GM19025 (cell line): Measurements from ENCODE around the gene RNGTT.
"Not testable (repeated sequence)": the region's sequence is repeated elsewhere in the genome, so short reads cannot be mapped to it uniquely, and the experiment has no call there.

Experiments
- ATAC-seq: cut with Tn5 transposase; IDR thresholded peaks from one replicate; pipeline ENCODE4 v1.9.1; 2021; ENCODE audit warnings: mild to moderate bottlenecking, low read depth, moderate library complexity; ENCODE audit not compliant: unreplicated experiment

The RNGTT gene

DNA sequence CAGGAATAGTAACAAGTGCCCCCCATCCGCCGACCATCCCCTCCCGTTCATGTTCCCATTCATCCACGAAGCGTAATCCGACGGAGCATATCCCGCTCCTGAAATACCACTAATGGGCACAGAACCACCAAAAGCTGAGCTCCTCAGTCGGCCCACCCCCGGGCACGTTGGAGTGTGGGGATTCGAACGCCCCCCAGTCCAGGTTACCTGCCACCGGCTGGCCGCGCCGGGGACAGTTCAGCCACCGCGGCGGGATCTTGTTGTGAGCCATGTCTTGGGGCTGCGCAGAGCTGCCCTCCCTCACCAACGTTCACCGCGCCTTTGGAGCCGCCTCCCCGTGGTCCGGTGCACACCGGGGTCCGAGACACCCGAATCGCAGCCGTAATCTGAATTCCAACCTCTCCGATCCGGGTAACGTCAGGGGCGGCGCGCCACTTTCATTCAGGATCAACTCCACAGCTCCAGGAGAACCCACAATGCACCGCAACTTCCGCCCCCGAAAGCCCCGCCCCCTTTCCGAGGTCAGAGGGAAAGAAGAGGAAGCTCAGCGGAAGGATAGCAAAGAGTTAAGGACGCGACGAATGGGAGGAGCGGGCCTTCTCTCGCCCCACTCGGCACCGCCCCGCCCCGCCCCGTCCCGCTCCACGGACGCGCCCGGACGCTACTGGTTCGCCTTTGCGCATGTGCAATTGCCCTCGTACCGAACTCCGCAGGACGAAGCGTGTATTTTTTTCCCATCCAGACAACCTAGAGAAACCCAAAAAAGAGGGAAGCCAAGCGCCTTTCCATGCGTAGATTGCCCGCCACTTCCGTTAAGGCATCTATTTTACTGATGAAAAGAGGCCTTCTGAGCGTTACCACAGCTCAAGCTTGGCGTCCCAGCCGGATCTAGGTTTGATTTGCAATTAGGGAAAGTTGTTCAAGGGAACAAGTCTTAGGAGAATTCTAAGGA, at the start of gene RNGTT:
Gene RNGTT (minus strand): TSS at position 480 of the 952 bp plus-strand sequence. CDS start 209 bp downstream, at position 271.
- ATAC-seq = peak; percentile 98

DNA sequence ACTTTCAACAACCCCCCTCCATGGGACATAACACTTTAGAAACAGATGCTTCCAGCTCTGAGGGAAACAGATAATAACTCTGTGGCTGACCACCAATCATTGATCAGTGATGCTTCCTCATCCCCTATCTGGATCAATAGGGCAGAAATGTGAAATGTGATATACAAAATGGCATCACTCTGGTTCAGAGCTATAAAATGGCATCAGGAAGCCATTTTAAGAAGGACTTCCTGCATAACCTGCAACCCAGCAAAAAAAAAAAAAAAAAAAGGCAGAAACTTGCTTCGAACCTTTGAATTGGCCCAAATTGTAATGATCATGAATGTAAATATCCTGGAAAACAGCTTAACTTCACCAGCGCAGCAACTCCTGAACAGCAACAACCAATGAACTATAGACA, 48.0 kb upstream of the RNGTT start:
- ATAC-seq = no peak

DNA sequence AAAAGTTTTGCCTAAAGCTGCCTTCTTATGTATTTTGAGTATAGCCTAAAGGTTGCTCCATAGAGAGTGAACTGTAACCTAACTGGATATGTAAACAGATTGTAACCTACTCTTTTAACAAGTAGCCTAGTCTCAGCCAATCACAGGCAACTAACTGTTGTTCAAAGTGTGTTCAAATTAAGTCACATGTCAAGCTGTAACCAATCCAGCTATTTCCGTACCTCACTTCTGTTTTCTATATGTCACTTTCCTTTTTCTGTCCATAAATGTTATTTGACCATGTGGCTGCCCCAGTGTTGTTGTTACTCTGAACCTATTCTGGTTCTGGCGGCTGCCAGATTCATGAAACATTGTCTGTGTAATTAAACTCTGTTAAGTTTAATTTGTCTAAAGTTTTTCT, 47.4 kb upstream of the RNGTT start:
- no peak for ATAC-seq

DNA sequence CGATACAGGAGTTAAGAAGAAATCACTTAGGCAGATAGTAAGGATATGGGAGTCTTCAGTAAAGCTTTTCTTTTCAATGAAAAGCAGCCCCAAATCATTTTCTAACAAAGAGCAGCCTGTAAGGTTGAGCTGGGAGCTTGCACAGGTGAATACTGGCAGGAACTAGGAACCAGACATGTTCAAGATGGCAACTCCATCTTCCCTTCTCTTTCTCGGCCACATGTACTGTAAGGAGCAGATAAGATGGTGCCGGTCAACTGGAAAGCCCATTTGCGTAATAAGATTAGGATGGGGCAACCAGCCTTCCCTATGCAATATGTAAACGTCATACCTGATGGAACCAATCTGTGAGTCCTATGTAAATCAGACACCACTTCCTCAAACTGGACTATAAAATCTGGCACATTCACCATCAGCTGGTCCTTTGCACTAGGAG, 46.2 kb upstream of the RNGTT start:
- no peak for ATAC-seq

DNA sequence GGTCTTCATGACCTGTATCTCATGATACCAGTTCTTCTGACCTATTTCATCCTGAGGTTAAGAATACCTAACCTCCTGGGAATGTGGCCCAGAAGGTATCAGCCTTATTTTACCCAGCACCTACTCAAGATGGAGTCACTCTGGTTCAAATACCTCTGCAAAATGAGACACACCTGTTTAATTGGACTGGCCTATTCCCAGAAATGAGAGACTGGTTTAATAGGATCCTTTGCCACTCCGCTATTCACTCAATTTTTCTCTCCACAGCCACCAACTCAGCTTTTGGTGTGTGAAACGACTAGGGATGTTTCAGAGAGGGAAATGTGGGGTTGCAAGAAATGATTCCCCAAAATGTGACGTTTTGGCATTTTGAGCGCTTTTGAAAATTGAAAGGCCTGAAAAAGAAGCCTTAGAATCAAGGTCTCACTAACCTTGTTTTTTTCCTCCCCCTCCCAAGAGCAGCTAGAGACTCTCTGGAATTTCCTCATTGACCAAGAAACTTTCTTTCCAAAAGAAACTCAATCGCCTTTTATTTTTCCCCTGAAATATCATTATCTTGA, 45.5 kb upstream of the RNGTT start:
- ATAC-seq = no peak

DNA sequence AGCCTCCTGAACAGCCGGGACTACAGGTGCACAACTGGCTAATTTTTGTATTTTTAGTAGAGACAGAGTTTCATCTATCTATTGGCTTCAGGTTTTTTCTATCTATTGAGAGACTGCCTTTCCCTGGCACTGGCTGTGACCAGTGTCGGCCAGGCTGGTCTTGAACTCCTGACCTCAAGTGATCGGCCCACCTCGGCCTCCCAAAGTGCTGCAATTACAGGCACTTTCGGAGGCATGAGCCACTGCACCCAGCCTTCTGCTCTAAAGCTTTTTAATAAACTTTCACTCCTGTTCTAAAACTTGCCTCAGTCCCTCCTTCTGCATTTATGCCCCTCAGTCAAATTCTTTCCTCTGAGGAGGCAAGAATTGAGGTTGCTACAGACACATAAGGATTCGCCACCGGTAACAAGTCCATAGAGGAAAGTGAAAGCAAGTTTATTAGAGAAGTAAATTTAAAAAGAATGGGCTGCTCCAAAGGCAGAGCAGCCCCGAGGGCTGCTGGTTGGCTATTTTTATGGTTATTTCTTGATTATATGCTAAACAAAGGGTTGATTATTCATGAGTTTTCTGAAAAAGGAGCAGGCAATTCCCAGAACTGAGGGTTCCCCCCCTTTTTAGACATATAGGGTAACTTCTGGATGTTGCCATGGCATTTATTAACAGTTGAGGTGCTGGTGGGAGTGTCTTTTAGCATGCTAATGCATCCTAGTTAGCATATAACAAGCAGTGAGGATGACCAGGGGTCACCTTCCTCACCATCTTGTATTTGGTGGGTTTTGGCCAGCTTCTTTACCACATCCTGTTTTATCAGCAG, 44.8 kb upstream of the RNGTT start:
- no peak for ATAC-seq

DNA sequence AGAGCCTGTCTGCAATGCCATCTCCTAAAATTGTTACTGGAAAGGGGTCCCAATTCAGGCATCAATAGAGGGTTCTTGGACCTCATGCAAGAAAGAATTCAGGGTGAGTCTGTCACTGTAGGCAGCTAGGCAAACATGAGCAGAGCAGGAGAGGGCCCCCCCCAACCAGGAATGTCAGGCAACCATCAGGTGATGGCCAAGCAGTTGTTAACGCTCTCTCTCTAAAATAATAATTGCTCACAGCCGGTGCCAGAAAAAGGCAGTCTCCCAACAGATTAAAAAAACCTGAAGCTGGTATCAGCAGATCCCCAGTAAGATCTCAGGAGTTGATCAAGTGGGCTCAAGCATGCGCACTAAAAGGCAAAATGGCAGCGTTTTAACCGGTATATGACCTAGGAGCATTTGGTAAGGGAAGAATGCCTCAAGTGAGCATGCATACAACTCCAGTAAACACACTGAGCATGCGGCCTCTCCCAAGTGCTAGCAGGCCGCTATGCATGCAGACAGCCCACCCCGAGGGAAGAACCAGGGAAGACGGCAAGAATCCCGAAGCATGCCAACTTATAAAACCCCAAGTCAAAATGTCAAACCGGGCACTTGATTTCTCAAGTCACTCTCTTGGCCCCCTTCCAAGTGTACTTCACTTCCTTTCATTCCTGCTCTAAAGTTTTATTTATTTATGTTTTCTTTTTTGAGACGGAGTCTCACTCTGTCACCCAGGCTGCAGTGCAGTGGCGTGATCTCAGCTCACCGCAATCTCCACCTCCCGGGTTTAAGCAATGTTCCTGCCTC, 44.0 kb upstream of the RNGTT start:
- no peak for ATAC-seq

DNA sequence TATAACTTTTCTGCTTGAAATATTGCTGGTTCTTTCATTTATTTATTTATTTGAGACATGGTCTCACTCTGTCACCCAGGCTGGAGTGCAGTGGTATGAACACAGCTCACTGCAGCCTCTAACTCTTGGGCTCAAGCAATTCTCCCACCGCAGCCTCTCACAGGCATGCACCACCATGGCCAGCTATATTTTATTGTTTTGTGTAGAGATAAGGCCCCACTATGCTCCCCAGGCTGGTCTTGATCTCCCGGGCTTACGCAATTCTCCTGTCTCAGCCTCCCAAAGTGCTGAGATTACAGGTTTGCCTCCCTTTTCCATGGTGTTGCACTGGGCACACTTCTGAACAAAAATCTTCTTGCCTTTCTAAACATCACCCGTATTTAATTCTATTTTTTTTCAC, 39.1 kb upstream of the RNGTT start:
- no peak for ATAC-seq

DNA sequence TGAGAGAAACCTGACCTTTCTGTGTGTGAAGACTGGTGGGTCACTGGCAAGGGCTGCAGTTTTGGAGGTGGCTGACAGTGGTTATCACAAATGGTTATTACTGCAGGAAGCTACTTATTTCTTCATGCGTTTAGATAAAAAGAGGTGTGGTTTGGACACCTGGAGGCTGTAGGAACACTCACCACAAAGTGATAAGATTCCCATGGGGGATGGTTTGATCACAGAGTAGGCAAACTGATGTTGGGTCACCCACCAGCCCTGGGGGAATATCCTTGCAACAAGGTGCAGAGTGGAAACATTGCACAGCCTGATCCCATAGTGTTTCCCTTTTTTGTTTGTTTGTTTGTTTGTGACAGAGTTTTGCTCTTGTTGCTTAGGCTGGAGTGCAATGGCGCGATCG, 33.9 kb upstream of the RNGTT start:
- no peak for ATAC-seq

DNA sequence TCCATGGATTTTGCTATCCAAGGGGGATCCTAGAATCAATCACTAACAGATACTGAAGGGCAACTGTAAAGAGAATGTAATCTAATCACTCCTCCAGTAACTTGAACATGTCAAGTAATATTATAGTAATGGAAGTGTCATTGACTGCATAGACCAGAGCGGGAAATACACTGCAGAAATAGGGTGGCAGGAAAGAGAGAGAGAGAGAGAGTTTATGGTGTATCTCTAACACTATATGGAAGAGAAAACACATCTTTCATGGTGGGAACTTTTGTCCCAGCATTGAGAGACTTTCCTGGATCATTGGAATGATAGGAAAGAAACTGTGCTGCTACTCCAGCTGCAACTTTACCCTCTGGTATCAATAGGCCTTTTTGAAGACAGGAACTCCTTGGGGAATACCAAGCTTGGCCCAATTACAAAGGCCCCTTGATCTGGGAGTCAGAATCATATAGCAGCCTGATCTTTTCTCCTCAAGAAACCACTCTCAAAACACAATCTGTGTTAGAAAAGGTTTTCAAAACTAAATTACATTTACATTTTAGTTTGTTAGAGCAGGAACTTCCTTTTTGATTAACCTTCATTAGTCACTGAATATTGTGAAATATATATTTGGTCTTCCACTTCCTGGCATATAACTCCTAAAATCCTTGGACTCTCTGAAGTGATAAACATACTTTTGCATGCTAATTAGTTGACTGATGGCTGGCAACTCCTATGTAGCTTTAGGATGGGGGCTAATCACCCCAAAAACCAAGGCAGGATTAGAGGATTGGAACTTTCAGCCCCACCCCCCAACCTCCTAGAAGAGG, 29.5 kb upstream of the RNGTT start:
- no peak for ATAC-seq

DNA sequence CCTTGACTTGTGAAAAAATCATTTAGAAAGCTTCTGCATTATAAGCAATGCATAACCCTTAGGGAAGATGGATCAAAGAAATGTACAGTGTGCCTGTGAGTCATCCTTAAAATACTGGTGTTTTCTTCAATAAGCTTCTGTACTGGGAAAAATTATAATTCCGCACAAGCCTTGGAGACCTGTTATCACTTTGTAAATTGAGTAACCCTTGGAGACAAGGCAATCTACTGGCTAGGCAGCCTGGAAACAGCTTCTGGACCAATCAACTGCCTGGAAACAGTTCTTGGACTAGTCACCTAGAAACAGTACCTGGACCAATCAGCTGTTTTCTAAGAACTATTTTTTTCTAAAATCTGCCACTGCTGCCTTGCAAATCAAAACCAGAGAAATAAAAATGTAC, 25.8 kb upstream of the RNGTT start:
- no peak for ATAC-seq

DNA sequence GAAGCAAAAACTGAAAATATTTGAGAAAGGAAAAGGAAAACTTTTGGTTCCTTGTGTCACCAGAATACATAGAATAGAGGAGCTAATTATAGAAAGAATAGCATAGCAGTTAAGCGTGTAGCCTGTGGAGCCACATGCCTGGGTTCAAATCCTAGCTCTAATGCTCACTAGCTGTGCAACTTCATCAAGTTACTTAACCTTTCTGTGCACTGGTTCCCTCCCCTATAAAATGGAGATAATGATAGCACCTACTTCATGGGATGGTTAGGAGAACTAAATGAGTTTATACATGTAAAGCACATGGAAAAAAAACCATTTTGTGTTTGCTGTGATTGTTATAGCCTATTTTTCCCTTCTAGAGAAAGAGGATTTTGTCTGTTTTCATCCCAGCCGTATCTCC, 24.5 kb upstream of the RNGTT start:
- ATAC-seq = no peak

DNA sequence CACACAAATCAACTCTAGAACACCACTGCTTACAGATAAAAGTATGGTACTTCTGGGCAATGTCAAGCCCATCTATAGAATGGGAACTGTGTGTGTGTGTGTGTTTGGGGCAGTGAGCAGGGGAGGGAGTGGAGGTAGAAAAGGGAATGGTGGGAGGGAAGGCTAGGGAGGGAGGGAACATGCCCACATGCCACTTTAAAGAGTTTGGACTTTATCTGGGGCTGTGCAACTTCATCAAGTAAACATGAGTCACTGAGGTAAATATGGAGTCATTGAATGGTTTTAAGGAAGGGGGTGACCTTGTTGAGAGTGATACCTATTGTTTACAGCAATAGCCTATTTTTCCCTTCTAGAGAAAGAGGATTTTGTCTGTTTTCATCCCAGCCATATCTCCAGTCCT, 22.5 kb upstream of the RNGTT start:
- ATAC-seq = no peak

DNA sequence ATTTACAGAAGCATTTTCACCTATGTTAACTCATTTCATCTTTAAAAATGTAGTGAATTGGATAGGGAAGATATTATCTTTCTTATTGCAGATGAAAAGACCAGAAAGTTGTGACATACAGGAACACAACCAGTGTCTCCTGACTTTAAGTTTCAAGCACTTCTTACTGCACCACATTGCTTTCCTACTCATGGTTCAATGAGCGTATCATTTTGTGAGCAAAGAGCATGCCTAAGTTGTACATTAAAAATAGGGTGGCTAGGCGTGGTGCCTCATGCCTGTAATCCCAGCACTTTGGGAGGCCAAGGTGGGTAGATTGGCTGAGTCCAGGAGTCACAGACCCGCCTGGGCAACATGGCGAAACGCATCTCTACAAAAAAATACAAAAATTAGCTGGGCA, 21.2 kb upstream of the RNGTT start:
- no peak for ATAC-seq

DNA sequence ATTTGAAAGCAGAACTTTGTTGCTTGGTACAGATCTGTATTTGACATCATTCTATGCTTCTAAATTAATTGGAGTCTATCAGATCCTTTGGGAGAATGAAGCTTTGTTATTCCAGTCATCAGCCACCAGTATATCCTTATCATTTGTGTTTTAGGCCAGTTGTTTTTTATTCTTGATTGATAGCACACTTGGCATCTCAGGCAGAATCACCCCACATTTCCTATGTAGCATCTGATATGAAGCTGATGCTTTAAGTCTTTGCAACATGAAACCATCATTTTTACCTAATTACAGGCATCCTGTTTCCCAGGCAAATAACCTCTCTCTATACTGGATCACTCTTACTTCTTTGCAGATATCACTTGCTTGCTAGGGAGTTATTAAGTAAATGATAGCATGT, 20.7 kb upstream of the RNGTT start:
- ATAC-seq = no peak

DNA sequence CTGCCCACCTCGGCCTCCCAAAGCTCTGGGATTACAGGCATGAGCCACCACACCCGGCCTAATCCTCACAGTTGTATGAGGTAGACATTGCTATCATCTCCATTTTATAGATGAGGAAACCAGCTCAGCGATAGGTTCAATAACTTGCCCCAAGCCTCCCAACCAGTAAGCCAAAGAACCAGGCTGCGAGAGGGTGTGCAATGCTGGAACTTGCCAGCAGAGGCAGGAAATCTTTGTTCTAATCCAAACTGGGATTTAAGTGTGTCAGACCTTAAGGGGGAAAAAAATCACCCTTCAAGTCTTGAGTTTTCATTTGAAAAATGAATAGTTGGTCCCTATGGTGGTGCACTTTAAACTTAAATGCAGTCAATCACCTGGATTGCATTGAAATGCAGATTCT, 20.1 kb upstream of the RNGTT start:
- ATAC-seq = no peak

DNA sequence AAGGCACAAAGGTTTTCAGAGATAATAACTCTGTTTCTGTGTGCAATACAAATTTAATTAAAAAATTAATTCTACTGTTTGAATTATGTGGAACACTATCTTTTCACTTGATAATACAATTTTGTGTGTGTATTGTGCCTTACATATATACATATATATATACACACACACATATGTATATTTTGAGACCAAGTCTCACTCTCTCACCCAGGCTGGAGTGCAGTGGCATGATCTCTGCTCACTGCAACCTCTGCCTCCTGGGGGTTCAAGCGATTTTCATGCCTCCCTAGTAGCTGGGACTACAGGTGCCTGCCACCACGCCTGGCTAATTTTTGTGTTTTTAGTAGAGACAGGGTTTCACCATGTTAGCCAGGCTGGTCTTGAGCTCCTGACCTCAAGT, 19.7 kb upstream of the RNGTT start:
- not testable (repeated sequence) for ATAC-seq

DNA sequence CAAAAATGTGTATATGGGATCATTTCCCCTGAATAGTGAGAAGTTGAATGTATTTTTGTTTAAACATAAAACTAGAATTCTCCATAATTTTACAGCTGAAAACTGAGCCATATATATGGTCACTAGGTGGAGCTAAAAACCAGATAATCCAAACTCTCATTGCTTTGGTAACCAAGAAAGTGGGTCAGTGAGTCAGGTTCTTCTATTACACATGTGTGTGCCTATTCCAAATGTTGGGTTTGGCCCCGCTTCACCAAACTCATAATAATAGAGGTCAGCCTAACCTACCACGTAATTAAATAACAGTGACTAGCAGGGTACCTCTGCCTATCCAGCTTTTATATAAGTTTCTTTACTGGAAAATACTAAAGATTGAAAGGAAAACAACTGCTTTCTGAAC, 19.3 kb upstream of the RNGTT start:
- ATAC-seq = no peak

DNA sequence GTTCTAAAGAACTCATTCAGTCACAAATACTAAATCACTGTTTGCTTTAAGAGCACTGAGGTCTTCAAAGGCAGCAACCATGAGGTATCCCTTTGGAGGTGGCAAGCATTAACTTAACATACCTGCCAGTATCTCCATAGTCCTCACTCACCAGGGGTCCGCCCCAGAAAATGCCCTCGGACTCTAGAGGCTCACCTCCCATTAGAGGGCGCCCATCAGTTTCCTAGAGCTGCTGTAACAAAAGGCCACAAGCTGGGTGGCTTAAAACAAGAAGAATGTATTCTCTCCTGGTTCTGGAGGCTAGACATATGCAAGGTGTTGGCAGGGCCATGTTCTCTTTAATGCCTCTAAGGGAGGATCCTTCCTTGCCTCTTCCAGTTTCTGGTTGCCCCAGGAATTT, 12.0 kb upstream of the RNGTT start:
- no peak for ATAC-seq
